OCI-LY1 (cell line): ENCODE results near the gene OGFR.

Source experiments
- H2AFZ ChIP-seq: fragments of 200-600 bp; sonication (generic), shearing (Covaris generic); 2 replicates; pipeline ENCODE4 v1.6.0; 2014; ENCODE audit warnings: antibody characterized with exemption, mild to moderate bottlenecking, low read length
- H3F3A ChIP-seq: fragments of 200-600 bp; sonication (generic), shearing (Covaris generic); 2 replicates; pipeline ENCODE4 v1.6.0; 2014; ENCODE audit warnings: mild to moderate bottlenecking, antibody characterized with exemption, low read length, moderate library complexity; ENCODE audit not compliant: insufficient read depth
- H3K27ac ChIP-seq: fragments of 200-600 bp; sonication (generic); 2 replicates; pipeline ENCODE4 v1.5.1; 2014; ENCODE audit warnings: low read length, mixed run types, mild to moderate bottlenecking, low read depth; ENCODE audit not compliant: poor library complexity, severe bottlenecking
- H3K27me3 ChIP-seq: fragments of 200-600 bp; sonication (generic); 2 replicates; pipeline ENCODE4 v1.6.0; 2014; ENCODE audit warnings: antibody characterized with exemption, mild to moderate bottlenecking, low read length, moderate library complexity; ENCODE audit not compliant: insufficient read depth
- H3K36me3 ChIP-seq: fragments of 200-600 bp; sonication (generic); 2 replicates; pipeline ENCODE4 v1.6.1; 2014; ENCODE audit warnings: mild to moderate bottlenecking, antibody characterized with exemption, low read length, moderate library complexity, mixed read lengths; ENCODE audit not compliant: insufficient read depth
- H3K4me1 ChIP-seq: fragments of 200-600 bp; sonication (generic); 2 replicates; pipeline ENCODE4 v1.5.1; 2014; ENCODE audit warnings: mild to moderate bottlenecking, low read length, moderate library complexity; ENCODE audit not compliant: insufficient read depth, severe bottlenecking
- H3K4me2 ChIP-seq: fragments of 200-600 bp; sonication (generic), shearing (Covaris generic); 2 replicates; pipeline ENCODE4 v1.6.1; 2014; ENCODE audit warnings: low read length
- H3K4me3 ChIP-seq: fragments of 200-600 bp; sonication (generic); 2 replicates; pipeline ENCODE4 v1.5.1; 2014; ENCODE audit warnings: low read length, low read depth, mild to moderate bottlenecking, mixed read lengths; ENCODE audit not compliant: poor library complexity, severe bottlenecking
- H3K79me2 ChIP-seq: fragments of 200-600 bp; shearing (Covaris generic); 2 replicates; pipeline ENCODE4 v1.6.1; 2016; ENCODE audit warnings: mixed run types, low read length, mixed read lengths; ENCODE audit not compliant: insufficient read depth
- H3K9ac ChIP-seq: fragments of 200-600 bp; sonication (generic), shearing (Covaris generic); 2 replicates; pipeline ENCODE4 v1.6.1; 2014; ENCODE audit warnings: mild to moderate bottlenecking, low read length, mixed read lengths
- H3K9me2 ChIP-seq: fragments of 200-600 bp; sonication (generic), shearing (Covaris generic); 2 replicates; pipeline ENCODE4 v1.6.1; 2014; ENCODE audit warnings: low read depth, mild to moderate bottlenecking, low read length, mixed read lengths
- H3K9me3 ChIP-seq: fragments of 200-600 bp; shearing (Covaris generic); 2 replicates; pipeline ENCODE4 v1.6.1; 2014; ENCODE audit warnings: low read length, mixed read lengths
- H4K20me1 ChIP-seq: fragments of 200-600 bp; sonication (generic), shearing (Covaris generic); 2 replicates; pipeline ENCODE4 v1.6.0; 2016; ENCODE audit warnings: mild to moderate bottlenecking, low read length; ENCODE audit not compliant: insufficient read depth
- CTCF ChIP-seq: fragments of 200-600 bp; sonication (generic), shearing (Covaris generic); IDR thresholded peaks from 2 replicates; pipeline ENCODE4 v1.5.1; 2017; ENCODE audit warnings: mild to moderate bottlenecking, antibody characterized with exemption, low read length, moderate library complexity, mixed read lengths
- EZH2 ChIP-seq: fragments of 200-600 bp; sonication (generic), shearing (Covaris generic); IDR thresholded peaks from 2 replicates; pipeline ENCODE4 v1.8.0; 2017; ENCODE audit warnings: borderline replicate concordance, mixed run types, mild to moderate bottlenecking, antibody characterized with exemption, low read length, moderate library complexity, mixed read lengths

OGFR gene

GRCh38 chr20:62794007-62794724 lies 10.5 kb upstream of the OGFR start:
- H4K20me1 ChIP-seq: no peaks in the 10 kb centered on the region
- H3K27ac ChIP-seq: peak overlapping the region; percentile 90
- peaks cover 10% of the 10 kb centered on the region for H3K36me3 ChIP-seq
- no peak for TF ChIP-seq CTCF
- TF ChIP-seq EZH2: no peak
- no peaks in the 10 kb centered on the region for H3F3A ChIP-seq
- no peaks in the 10 kb centered on the region for H3K9me3 ChIP-seq
- H2AFZ ChIP-seq: no peak overlapping the region
- H3K79me2 ChIP-seq: no peaks in the 10 kb centered on the region
- H3K4me3 ChIP-seq: peak overlapping the region; percentile 67
- 0 out of 2 replicates have a peak, but pooled peaks cover 2% of the 10 kb centered on the region for H3K27me3 ChIP-seq
- H3K9me2 ChIP-seq: no peaks in the 10 kb centered on the region
- H3K4me1 ChIP-seq: peaks cover 31% of the 10 kb centered on the region
- H3K9ac ChIP-seq: peak overlapping the region; percentile 78
- peak overlapping the region; percentile 83 for H3K4me2 ChIP-seq

GRCh38 chr20:62795023-62795761 lies 9.4 kb upstream of the OGFR start:
- Histone ChIP-seq H3K4me3 (peak overlapping the region; percentile 67), H3K9me2 (no peaks in the 10 kb centered on the region), H3K27ac (peak overlapping the region; percentile 90), H3F3A (no peaks in the 10 kb centered on the region), H3K79me2 (no peaks in the 10 kb centered on the region), H3K27me3 (no peaks in the 10 kb centered on the region), H3K9ac (peak overlapping the region; percentile 78), H3K4me1 (peaks cover 31% of the 10 kb centered on the region), H2AFZ (no peak overlapping the region), H3K9me3 (no peaks in the 10 kb centered on the region), H3K4me2 (peak overlapping the region; percentile 83), H3K36me3 (peaks cover 20% of the 10 kb centered on the region), H4K20me1 (no peaks in the 10 kb centered on the region)
- TF ChIP-seq CTCF (no peak), EZH2 (no peak)

GRCh38 chr20:62796699-62797491 lies 7.7 kb upstream of the OGFR start:
- H3K4me2 ChIP-seq: peak overlapping the region; percentile 92
- H3K79me2 ChIP-seq: no peaks in the 10 kb centered on the region
- H3K9ac ChIP-seq: peak overlapping the region; percentile 75
- H3K27me3 ChIP-seq: no peaks in the 10 kb centered on the region
- H3K27ac ChIP-seq: peak overlapping the region; percentile 30
- peak overlapping the region; percentile 67 for H3K4me3 ChIP-seq
- no peaks in the 10 kb centered on the region for H3K9me3 ChIP-seq
- no peaks in the 10 kb centered on the region for H4K20me1 ChIP-seq
- H3K4me1 ChIP-seq: peaks cover 31% of the 10 kb centered on the region
- H3K36me3 ChIP-seq: peaks cover 35% of the 10 kb centered on the region
- no peak for TF ChIP-seq EZH2
- no peak for TF ChIP-seq CTCF
- no peak overlapping the region for H2AFZ ChIP-seq
- H3K9me2 ChIP-seq: no peaks in the 10 kb centered on the region
- H3F3A ChIP-seq: no peaks in the 10 kb centered on the region
